Body of pancreas (tissue), 4 donors: ENCODE results near the gene ASMTL. TPM values are rescaled to one million over a fixed set of nuclear protein-coding genes. Genes with fewer than 3 reads are reported as not detected.
"Not testable (repeated sequence)": the region's sequence is repeated elsewhere in the genome, so short reads cannot be mapped to it uniquely, and the experiment has no call there.

Experiments
- ATAC-seq: fragments of 150-250 bp; one replicate; pipeline ENCODE4 v1.9.1; 2016
- DNase-seq, 4 donors: peaks; one replicate each; pipeline ENCODE4 v3.0.0-alpha.2; 2019
- H3K27ac ChIP-seq, 4 donors: fragments of 200-600 bp; sonication (generic); 1 replicate in 3 of 4; 2 replicates in 1 of 4; pipeline versions ENCODE4 v1.5.1 to v1.6.1; 2016 to 2019; ENCODE audit warnings: mild to moderate bottlenecking in 1 of 4, mixed read lengths in 1 of 4, moderate library complexity in 1 of 4
- H3K27me3 ChIP-seq, 2 donors: fragments of 200-600 bp; sonication (generic); one replicate each; pipeline ENCODE4 v1.6.0; 2016; ENCODE audit warnings: mild to moderate bottlenecking in 1 of 2
- H3K36me3 ChIP-seq, 2 donors: fragments of 200-600 bp; sonication (generic); replicated peaks in 1 of 2; 2 replicates each; pipeline ENCODE4 v1.5.1; 2016; ENCODE audit warnings: low read depth in 2 of 2; ENCODE audit not compliant: insufficient read depth in 1 of 2
- H3K4me1 ChIP-seq: fragments of 200-600 bp; sonication (generic); one replicate; pipeline ENCODE4 v1.6.0; 2016
- H3K4me3 ChIP-seq, 2 donors: fragments of 200-600 bp; sonication (generic); 1 replicate in 1 of 2; 2 replicates in 1 of 2; pipeline ENCODE4 v1.5.1; 2016 to 2019
- H3K9me3 ChIP-seq, 3 donors: fragments of 200-600 bp; sonication (generic); 1 replicate in 2 of 3; 2 replicates in 1 of 3; pipeline ENCODE4 v1.5.1; 2016
- POLR2A ChIP-seq, 3 donors: fragments of 450-650 bp; IDR thresholded peaks; one replicate each; pipeline ENCODE4 v1.6.1; 2016; ENCODE audit warnings: antibody characterized with exemption in 3 of 3, mild to moderate bottlenecking in 2 of 3
- WGBS, 2 donors: methylation state at CpG; one replicate each; pipeline ENCODE4 v1.1.5; 2017; 5-methylcytosine and 5-hydroxymethylcytosine counted together
- intact Hi-C: fragments of 100-400 bp; cut with DNase I; formaldehyde crosslinking; loops from one replicate; pipeline ENCODE4 v1.15.1; 2023
- total RNA-seq, 2 donors: library from RNA; depleted of rRNA; stranded (reverse); fragments of >200 nt; gene quantifications; one replicate each; pipeline ENCODE4 v1.1.0, GENCODE V29; 2016
- TF ChIP-seq, protein P1 (sequence below), 7 experiments: fragments of 450-650 bp in 4 of 7; fragments of 200-600 bp in 3 of 7; sonication (generic) in 3 of 7; IDR thresholded peaks; one replicate each; pipeline ENCODE4 v1.5.1; 2016 to 2019; ENCODE audit warnings: antibody characterized with exemption in 7 of 7

Gene ASMTL
- total RNA-seq, 2 donors from 2014 or later = 16.5 to 18.9 TPM

DNA sequence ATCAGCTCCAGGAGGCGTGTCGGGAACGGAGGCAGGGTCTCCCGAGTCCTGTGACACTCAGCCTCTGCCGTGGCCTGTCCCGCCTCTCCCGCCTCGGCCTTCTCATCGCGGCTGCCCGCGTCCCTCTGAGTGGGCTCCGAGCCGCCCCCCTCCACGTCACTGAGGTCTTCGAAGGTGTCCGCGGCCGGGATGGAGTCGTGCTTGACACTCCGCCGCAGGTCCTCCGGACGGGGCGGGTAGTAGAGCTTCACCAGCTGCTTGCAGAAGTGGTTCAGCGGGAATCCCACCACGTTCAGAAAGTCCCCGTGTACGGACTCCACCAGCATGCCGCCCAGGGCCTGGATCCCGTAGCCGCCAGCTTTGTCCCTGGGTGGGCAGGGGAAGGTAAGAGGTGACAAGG lies 25.0 kb downstream of the ASMTL start:
- TF ChIP-seq POLR2A (IDR thresholded peaks at IDR 0.05) = no peak
- TF ChIP-seq, protein P1, sequence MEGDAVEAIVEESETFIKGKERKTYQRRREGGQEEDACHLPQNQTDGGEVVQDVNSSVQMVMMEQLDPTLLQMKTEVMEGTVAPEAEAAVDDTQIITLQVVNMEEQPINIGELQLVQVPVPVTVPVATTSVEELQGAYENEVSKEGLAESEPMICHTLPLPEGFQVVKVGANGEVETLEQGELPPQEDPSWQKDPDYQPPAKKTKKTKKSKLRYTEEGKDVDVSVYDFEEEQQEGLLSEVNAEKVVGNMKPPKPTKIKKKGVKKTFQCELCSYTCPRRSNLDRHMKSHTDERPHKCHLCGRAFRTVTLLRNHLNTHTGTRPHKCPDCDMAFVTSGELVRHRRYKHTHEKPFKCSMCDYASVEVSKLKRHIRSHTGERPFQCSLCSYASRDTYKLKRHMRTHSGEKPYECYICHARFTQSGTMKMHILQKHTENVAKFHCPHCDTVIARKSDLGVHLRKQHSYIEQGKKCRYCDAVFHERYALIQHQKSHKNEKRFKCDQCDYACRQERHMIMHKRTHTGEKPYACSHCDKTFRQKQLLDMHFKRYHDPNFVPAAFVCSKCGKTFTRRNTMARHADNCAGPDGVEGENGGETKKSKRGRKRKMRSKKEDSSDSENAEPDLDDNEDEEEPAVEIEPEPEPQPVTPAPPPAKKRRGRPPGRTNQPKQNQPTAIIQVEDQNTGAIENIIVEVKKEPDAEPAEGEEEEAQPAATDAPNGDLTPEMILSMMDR (IDR thresholded peaks at IDR 0.05) = no peak
- 94 to 100% methylated on average over 4 to 31 of the region's 32 CpGs for WGBS, 2 donors
- DNase-seq (peak in 1 of 4 donors; percentile 8), ATAC-seq (no peak)
- Histone ChIP-seq H3K27ac (no peak overlapping the region), H3K9me3 (no peaks in the 10 kb centered on the region), H3K4me1 (no peaks in the 10 kb centered on the region), H3K4me3 (no peak overlapping the region), H3K36me3 (no peaks in the 10 kb centered on the region), H3K27me3 (no peaks in the 10 kb centered on the region)
- intact Hi-C loops = no loop called here

DNA sequence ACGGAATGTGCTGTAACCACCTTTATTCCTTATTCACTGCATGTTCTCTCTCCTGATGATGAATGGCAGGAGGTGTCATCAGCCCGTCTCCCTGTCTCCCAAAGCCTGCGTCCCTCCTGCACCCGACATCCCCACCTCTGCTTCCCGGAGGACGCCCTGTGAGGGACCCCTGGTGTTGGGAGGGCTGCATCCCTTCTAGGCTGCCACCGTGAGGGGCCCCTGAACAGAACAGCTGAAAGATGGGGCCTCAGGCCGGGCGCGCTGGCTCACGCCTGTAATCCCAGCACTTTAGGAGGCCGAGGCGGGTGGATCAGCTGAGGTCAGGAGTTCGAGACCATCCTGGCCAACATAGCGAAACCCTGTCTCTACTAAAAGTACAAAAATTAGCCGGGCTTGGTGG lies 26.4 kb downstream of the ASMTL start:
- 90% methylated on average over 12 to 16 of the region's 16 CpGs for WGBS, 2 donors
- H3K27ac ChIP-seq, intact Hi-C loops, H3K9me3 ChIP-seq, H3K27me3 ChIP-seq, H3K36me3 ChIP-seq, ATAC-seq, H3K4me1 ChIP-seq, H3K4me3 ChIP-seq: not testable (repeated sequence)
- peak in 1 of 4 donors; percentile 2 for DNase-seq

DNA sequence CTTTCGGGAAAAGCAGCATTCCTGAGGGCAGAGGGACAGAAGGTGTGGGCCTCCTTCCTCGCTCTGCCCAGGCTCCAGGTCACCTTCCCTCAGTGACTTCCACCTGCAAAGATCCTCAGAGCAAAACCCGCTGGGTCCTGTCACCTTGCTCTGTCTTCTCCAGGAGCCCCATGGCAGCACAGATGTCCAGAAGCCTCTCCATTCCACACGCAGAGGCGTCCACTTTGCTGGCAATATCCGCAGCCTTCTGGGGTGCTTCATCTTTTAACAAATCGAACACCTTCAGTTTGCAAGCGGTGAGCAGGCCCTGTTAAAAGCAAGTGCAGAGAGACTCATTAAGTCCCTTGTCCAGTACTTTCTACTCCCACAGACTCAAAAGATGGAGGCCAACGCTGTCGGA lies 27.3 kb downstream of the ASMTL start:
- intact Hi-C loops = no loop called here
- H3K9me3 ChIP-seq = no peaks in the 10 kb centered on the region
- ATAC-seq = no peak
- peak in 1 of 4 donors; percentile 2 for DNase-seq
- no peak overlapping the region for H3K4me3 ChIP-seq
- no peak overlapping the region for H3K27ac ChIP-seq
- no peaks in the 10 kb centered on the region for H3K27me3 ChIP-seq
- H3K4me1 ChIP-seq = no peaks in the 10 kb centered on the region
- TF ChIP-seq, protein P1 (IDR thresholded peaks at IDR 0.05) = no peak
- no peak for TF ChIP-seq POLR2A (IDR thresholded peaks at IDR 0.05)
- 76 to 77% methylated on average over 10 of the region's 10 CpGs for WGBS, 2 donors
- H3K36me3 ChIP-seq = peaks cover 3 to 4% of the 10 kb centered on the region in 2 donors

DNA sequence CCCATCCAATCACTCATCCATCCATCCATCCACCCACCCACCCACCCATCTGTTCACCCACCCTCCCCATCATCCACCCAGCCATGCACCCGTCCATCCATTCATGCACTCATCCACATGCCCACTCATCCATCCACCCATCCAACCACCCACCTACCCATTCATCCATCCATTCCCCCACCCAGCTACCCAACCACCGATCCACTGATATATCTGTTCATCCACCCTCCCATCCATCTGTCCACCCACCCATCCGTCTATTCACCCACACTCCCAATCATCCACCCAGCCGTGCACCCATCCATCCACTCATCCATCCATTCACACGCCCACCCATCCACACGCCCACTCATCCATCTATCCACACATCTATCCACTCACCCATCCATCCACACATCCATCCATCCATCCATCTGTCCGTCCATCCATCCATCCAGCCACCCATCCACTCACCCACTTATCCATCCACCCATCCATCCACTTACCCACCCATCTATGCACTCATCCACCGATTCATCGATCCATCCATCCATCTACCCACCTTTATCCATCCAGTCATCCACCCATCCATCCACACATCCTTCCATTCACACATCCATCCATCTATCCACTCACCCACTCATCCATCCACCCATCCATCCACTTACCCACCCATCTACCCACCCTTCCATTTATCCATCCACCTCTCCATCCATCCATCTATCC lies 28.4 kb downstream of the ASMTL start:
- Histone ChIP-seq H3K27ac (no peak overlapping the region), H3K4me1 (no peaks in the 10 kb centered on the region), H3K27me3 (no peaks in the 10 kb centered on the region), H3K4me3 (no peak overlapping the region), H3K36me3 (peaks cover 3 to 4% of the 10 kb centered on the region in 2 donors), H3K9me3 (no peaks in the 10 kb centered on the region)
- DNase-seq (no peak), ATAC-seq (no peak)
- TF ChIP-seq, protein P1 (IDR thresholded peaks at IDR 0.05) = no peak
- no peak for TF ChIP-seq POLR2A (IDR thresholded peaks at IDR 0.05)
- 71 to 74% methylated on average over 9 of the region's 9 CpGs for WGBS, 2 donors
- intact Hi-C loops = no loop called here

DNA sequence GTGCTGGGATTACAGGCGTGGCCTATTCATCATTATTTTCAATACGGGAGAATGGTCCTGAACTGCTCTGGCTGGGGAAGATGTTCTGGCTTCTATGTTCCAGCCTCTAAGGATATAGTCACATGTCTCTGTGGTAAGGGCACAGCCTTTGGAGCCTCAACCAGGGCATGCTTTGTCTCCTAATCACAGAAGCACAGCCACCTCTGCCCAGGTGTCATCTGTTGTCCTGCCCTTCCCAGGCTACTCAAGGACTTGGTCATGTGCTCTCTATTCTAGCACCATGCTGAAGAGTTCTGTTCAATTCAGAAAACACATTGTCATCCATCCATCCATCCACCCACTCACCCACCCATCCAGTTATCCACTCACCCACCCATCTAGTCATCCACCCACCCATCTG lies 29.5 kb downstream of the ASMTL start:
- no peaks in the 10 kb centered on the region for H3K9me3 ChIP-seq
- no peaks in the 10 kb centered on the region for H3K27me3 ChIP-seq
- no peak for ATAC-seq
- H3K27ac ChIP-seq = no peak overlapping the region
- H3K4me3 ChIP-seq = no peak overlapping the region
- WGBS, 2 donors = 47 to 50% methylated on average over 2 of the region's 2 CpGs
- TF ChIP-seq, protein P1 (IDR thresholded peaks at IDR 0.05) = no peak
- H3K36me3 ChIP-seq = peaks cover 3 to 4% of the 10 kb centered on the region in 2 donors
- H3K4me1 ChIP-seq = no peaks in the 10 kb centered on the region
- no peak for DNase-seq
- intact Hi-C loops = no loop called here
